ENCODE measurements around the gene DNAJC30.

DNAJC30 gene

GRCh38 chr7:73707045-73707631, 23.9 kb upstream of the DNAJC30 start:
- DNase-seq: peak; percentile 92

- DNase-seq: no peak
Observed at GRCh38 chr7:73706126-73707044, 23.1 kb upstream of the DNAJC30 start.

GRCh38 chr7:73705551-73705920, 22.3 kb upstream of the DNAJC30 start:
- DNase-seq: no peak

- DNase-seq: no peak
Observed at GRCh38 chr7:73704640-73705550, 21.6 kb upstream of the DNAJC30 start.

GRCh38 chr7:73703757-73704639, 20.7 kb upstream of the DNAJC30 start:
- DNase-seq: no peak

GRCh38 chr7:73703225-73703624, 20.0 kb upstream of the DNAJC30 start:
- no peak for DNase-seq

GRCh38 chr7:73702665-73703064, 19.4 kb upstream of the DNAJC30 start:
- no peak for DNase-seq

- DNase-seq: no peak
Observed at GRCh38 chr7:73702226-73702625, 19.0 kb upstream of the DNAJC30 start.

- peak; percentile 60 for DNase-seq
Observed at GRCh38 chr7:73701357-73701995, 18.2 kb upstream of the DNAJC30 start.

- DNase-seq: no peak
Observed at GRCh38 chr7:73700581-73701134, 17.4 kb upstream of the DNAJC30 start.

- no peak for DNase-seq
Observed at GRCh38 chr7:73700069-73700423, 16.8 kb upstream of the DNAJC30 start.

- no peak for DNase-seq
Observed at GRCh38 chr7:73699370-73700068, 16.3 kb upstream of the DNAJC30 start.

- DNase-seq: no peak
Observed at GRCh38 chr7:73698410-73698809, 15.2 kb upstream of the DNAJC30 start.

- DNase-seq: no peak
Observed at GRCh38 chr7:73696372-73696771, 13.1 kb upstream of the DNAJC30 start.

GRCh38 chr7:73690646-73691045, 7.4 kb upstream of the DNAJC30 start:
- no peak for DNase-seq

- DNase-seq: no peak
Observed at GRCh38 chr7:73688288-73688687, 5.0 kb upstream of the DNAJC30 start.

- no peak for DNase-seq
Observed at GRCh38 chr7:73685311-73685710, 2.1 kb upstream of the DNAJC30 start.

GRCh38 chr7:73683788-73684693, 788 bp upstream of the DNAJC30 start:
- DNase-seq: no peak

GRCh38 chr7:73682745-73683055, 553 bp downstream of the DNAJC30 start:
- DNase-seq: no peak

GRCh38 chr7:73681031-73681430, 2.2 kb downstream of the DNAJC30 start:
- DNase-seq: no peak

All from RPMI8226 (cell line).